Suppressor macrophage (primary cell): ENCODE measurements around the gene TRPV4.

Experiments used
- DNase-seq, 4 experiments: peaks; one replicate each; pipeline ENCODE4 v3.0.0-alpha.2; 2020 to 2022

The TRPV4 gene

GRCh38 chr12:109804820-109805761, 28.1 kb downstream of the TRPV4 start:
- peak; percentile 64 to 80 (median 73) for DNase-seq

GRCh38 chr12:109803678-109804077, 29.5 kb downstream of the TRPV4 start:
- DNase-seq, result no peak

GRCh38 chr12:109802828-109803227, 30.4 kb downstream of the TRPV4 start:
- no peak for DNase-seq

GRCh38 chr12:109800536-109800935, 32.7 kb downstream of the TRPV4 start:
- DNase-seq, result no peak

- no peak for DNase-seq
Observed at GRCh38 chr12:109798691-109799090, 34.5 kb downstream of the TRPV4 start.

- DNase-seq, result peak in 3 of 4 experiments; percentile 20 to 37 (median 20)
Observed at GRCh38 chr12:109797905-109798669, 35.1 kb downstream of the TRPV4 start.

- no peak for DNase-seq
Observed at GRCh38 chr12:109796057-109796456, 37.1 kb downstream of the TRPV4 start.

- DNase-seq, result no peak
Observed at GRCh38 chr12:109795023-109795422, 38.2 kb downstream of the TRPV4 start.

- no peak for DNase-seq
Observed at GRCh38 chr12:109793826-109794501, 39.2 kb downstream of the TRPV4 start.

- no peak for DNase-seq
Observed at GRCh38 chr12:109793411-109793810, 39.8 kb downstream of the TRPV4 start.

- no peak for DNase-seq
Observed at GRCh38 chr12:109792992-109793391, 40.2 kb downstream of the TRPV4 start.

- DNase-seq, result no peak
Observed at GRCh38 chr12:109789526-109790048, 43.6 kb downstream of the TRPV4 start.

- no peak for DNase-seq
Observed at GRCh38 chr12:109786799-109787198, 46.4 kb downstream of the TRPV4 start.

- DNase-seq, result no peak
Observed at GRCh38 chr12:109785854-109786253, 47.3 kb downstream of the TRPV4 start.

GRCh38 chr12:109783965-109784244, 49.3 kb downstream of the TRPV4 start:
- DNase-seq, result no peak

- no peak for DNase-seq
Observed at GRCh38 chr12:109783135-109783964, 49.8 kb downstream of the TRPV4 start.

- no peak for DNase-seq
Observed at GRCh38 chr12:109782326-109782703, 50.9 kb downstream of the TRPV4 start.

GRCh38 chr12:109781668-109782325, 51.4 kb downstream of the TRPV4 start:
- no peak for DNase-seq

GRCh38 chr12:109779382-109779781, 53.8 kb downstream of the TRPV4 start:
- peak; percentile 24 to 51 (median 42) for DNase-seq

- no peak for DNase-seq
Observed at GRCh38 chr12:109778684-109779083, 54.5 kb downstream of the TRPV4 start.

GRCh38 chr12:109777544-109777943, 55.7 kb downstream of the TRPV4 start:
- peak in 3 of 4 experiments; percentile 31 to 37 (median 32) for DNase-seq
